ENCODE data around the gene GALNT17.

GALNT17 gene

DNA sequence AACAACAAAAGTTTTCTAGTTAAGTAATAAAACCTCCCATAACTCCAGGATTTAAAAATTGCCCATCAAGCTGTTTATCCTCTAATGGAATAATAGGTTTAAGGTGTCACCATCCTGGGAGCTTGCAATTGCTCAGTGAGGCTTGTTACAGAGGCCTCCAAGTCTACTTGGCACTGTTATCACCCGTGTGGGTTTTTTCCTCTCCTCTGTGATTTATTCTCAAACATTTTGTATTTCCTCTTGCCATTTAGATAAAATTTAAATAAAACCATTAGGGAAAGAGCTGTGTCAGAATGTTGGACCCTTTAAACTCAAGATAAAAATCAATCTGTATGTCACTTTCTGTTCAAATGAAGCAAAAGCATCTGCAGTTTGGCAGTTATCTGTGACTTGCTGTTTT is 202.6 kb downstream of the GALNT17 start:
- DNase-seq (ENCODE audit: low read depth in 2 of 2): no peak

DNA sequence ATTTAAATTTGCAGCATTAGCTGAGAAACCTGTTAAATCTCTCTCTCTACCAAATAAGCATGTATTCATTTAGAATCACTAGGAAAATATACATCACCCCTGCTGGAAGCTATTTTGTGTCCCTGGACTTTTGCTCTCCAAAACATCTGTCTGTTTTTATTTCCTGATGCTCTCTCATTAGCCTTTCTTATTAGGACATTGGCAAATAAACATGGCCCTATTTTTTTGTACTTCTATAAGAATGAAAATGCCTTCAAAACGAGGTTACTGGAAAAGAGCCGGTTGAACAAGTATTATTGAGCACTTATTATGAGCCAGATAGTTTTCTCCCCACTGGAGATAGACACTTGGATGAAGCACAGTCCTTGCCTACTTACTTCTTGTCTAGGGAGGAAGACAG is 206.9 kb downstream of the GALNT17 start:
- DNase-seq (ENCODE audit: low read depth in 2 of 2): no peak

DNA sequence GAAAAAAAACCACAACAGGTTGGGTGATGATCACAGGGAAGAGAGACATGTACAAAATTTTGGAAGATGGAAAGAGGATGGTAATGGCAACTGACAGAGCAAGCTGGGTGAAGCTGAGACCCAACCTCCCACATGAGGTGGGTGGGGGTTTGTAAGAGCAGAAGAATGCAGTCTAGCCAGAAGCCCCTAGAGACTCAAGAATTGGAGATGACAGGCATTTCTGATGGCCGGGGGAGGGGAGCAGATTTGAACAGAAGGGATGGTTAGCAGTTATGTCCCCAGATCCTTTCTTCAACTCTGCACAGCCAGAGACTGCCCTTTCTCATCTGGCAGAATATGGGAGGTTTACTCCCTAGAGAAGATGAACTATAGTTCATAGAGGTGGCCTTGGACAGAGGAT is 208.0 kb downstream of the GALNT17 start:
- DNase-seq (ENCODE audit: low read depth in 2 of 2): no peak

DNA sequence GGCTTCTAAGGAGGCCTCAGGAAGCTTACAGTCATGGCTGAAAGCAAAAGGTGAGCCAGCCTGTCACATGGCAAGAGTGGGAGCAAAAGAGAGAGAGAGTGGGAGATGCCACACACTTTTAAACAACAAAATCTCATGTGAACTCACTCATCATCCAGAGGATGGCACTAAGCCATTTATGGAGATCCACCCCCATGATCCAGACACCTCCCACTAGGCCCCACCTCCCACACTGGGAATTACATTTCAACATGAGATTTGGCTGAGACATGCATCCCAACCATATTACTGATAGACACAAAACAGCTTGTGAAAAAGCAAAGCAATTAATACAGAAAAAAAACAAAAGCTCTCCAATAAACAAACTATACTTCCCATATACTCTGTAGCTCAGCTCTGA is 210.3 kb downstream of the GALNT17 start:
- no peak for DNase-seq (ENCODE audit: low read depth in 2 of 2)

DNA sequence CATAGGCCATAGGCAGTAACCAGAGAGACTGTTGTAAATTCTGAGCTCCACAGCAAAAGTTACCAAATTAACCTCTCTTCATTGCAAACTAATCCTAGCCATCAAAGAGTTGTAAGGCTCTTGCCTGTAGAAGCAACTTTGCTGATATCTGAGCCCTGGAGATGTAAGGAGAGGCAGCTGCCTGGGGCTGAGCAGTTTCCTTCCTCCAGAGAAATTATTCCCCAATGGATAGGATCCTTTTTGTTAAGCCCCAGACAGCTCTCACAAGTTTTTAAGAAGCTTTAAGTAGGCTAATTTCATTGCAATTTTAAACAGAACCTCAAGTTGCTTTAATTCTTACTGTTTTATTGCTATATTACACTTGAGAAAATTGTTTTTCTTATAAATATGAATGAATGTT is 211.1 kb downstream of the GALNT17 start:
- DNase-seq (ENCODE audit: low read depth in 2 of 2): no peak

GRCh38 chr7:71343892-71344291 is 211.9 kb downstream of the GALNT17 start:
- no peak for DNase-seq (ENCODE audit: low read depth in 2 of 2)

DNA sequence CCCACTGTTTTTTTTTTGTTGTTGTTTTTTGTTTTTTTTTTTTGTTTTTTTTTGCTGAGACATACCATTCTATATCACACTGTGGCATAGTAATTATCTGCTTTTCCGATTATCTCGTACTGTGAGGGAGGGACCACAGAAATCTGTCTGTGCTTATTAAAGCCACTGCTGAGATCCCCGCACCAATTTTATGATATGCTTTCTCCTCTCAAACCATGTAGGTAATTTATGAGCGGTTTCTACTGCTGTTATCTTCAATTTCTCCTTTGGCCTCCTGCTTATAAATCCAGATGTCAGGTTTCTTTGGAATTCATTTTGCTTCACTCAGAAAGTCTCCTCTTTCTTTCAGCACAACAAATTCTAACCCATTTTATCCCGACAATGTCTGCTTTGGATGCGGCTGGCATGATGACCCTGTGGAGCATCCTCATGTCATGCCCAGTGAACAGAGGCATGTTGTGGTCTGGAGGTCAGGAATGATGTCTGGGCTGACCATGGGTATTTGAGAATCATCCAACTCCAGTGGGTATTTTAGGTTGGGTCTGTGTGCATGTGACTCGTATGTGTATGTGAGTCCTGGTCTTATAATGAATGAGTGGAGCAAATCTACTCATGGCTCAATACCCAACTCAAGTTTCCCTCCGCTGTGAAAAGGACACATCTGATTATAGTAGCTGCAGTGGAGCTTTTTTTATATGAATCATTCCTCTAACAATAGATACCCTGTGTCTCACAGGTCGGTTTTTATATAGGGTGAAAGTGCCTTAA is 213.4 kb downstream of the GALNT17 start:
- DNase-seq (ENCODE audit: low read depth in 2 of 2): no peak

DNA sequence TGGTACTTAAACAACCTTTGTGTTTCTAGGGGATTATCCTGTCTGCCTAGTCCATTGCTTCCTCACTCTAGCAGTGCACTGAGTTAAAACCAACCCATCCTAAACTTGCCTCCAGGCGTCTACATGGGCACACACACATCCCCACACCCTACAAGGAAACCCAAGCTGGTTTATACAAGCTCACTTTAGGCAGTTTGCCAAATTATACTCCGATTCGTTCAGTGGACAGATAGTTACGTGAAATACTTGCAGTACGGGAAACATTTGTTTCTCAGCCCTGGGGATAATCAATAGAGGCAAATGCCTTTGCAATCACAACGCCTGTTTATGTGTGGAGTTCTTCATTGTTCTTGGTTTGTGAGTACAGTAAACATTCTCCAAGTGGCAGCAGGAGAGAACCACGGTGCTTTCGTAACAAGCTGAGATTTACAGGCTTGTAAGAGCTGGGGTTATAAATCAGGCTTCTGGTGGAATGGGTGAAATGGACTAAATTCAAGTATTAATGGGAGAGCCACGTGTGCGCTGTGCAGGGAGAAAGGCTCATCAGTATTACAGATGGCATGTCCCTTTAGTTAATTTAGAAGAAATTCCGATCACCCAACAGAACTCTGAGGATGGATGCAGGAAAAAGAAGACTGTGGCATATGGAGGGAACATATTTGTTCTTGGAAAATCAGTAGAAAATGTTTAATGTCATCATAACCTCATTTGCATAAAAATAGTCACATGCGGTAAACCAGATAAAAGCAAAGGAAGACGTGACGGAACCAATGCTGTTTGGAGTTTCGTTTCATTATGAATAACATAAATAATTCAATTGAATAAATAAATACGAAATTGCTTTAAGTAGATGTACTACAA is 217.1 kb downstream of the GALNT17 start:
- no peak for DNase-seq (ENCODE audit: low read depth in 2 of 2)

GRCh38 chr7:71349682-71350481 is 217.9 kb downstream of the GALNT17 start:
- no peak for DNase-seq (ENCODE audit: low read depth in 2 of 2)

- DNase-seq (ENCODE audit: low read depth in 2 of 2): no peak
Measured at GRCh38 chr7:71350680-71351079, 218.7 kb downstream of the GALNT17 start.

GRCh38 chr7:71354716-71355115 is 222.8 kb downstream of the GALNT17 start:
- DNase-seq (ENCODE audit: low read depth in 2 of 2): no peak

GRCh38 chr7:71361451-71362032 is 229.6 kb downstream of the GALNT17 start:
- no peak for DNase-seq (ENCODE audit: low read depth in 2 of 2)

DNA sequence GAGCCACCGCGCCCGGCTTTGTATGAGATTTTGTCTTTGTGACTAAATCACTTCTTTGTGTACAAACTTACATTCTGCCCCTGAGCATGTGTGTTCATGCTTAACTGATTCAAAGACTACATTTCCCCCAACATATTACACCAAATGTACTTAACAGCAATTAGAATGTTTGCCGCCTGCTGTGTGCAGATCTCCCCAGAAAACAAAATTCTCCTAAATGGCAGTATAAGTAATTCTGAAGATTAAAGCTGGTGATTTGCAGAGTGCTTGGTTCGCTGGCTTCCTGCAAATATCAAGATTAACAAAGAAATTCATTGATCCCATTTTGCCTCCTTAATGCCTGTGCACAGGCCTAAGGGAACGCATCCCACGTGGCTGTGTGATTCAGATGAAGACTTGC is 230.3 kb downstream of the GALNT17 start:
- no peak for DNase-seq (ENCODE audit: low read depth in 2 of 2)

DNA sequence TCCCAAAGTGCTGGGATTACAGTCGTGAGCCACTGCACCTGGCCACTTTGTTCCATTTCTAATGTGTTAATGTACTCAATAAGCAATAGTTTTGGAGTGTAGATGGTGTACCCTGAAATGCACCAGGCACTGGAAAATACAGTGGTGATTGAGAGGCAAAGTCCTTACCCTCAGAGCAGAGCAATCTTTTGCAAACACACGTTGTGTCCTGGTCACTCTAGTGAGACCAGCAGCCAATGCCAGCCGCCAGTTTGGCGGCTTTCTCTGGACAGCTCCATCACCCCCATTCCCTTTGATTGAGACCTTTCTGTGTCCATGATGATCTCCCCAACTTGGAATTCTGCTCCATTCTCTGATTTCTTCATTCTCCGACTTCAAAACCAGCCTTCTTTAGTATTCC is 231.3 kb downstream of the GALNT17 start:
- DNase-seq (ENCODE audit: low read depth in 2 of 2): no peak

GRCh38 chr7:71363627-71364026 is 231.7 kb downstream of the GALNT17 start:
- no peak for DNase-seq (ENCODE audit: low read depth in 2 of 2)

- no peak for DNase-seq (ENCODE audit: low read depth in 2 of 2)
Measured at GRCh38 chr7:71364551-71364950, 232.6 kb downstream of the GALNT17 start.

DNA sequence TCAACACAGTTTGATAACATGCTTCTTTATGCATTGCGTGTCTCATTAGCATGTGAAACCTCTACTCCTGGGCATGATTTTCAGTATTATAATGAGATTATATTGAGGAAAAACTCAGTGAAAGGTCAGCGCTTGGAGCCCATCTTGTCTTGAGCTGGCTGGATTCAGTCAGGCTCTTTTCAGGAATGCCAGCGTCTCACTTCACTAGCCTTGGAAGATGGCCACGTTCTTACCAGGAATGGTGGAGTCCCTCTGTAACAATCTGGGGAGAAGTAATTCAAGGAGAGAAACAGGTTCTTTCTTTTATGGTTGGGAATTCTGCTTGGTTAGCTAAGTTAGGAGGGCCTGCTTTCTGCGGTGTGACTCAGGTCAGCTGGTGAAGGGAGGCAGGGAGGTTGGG is 241.0 kb downstream of the GALNT17 start:
- no peak for DNase-seq (ENCODE audit: low read depth in 2 of 2)

- DNase-seq (ENCODE audit: low read depth in 2 of 2): no peak
Measured at GRCh38 chr7:71377062-71377461, 245.1 kb downstream of the GALNT17 start.

GRCh38 chr7:71377469-71377868 is 245.5 kb downstream of the GALNT17 start:
- DNase-seq (ENCODE audit: low read depth in 2 of 2): no peak

- no peak for DNase-seq (ENCODE audit: low read depth in 2 of 2)
Measured at GRCh38 chr7:71384094-71384493, 252.2 kb downstream of the GALNT17 start.

GRCh38 chr7:71385330-71385729 is 253.4 kb downstream of the GALNT17 start:
- no peak for DNase-seq (ENCODE audit: low read depth in 2 of 2)
